ENCODE measurements around the gene RAB43.
A peak's percentile ranks its signal among the peaks of the same experiment; 100 is the strongest.
"Not testable (repeated sequence)": the region's sequence is repeated elsewhere in the genome, so short reads cannot be mapped to it uniquely, and the experiment has no call there.

RAB43 gene

DNA sequence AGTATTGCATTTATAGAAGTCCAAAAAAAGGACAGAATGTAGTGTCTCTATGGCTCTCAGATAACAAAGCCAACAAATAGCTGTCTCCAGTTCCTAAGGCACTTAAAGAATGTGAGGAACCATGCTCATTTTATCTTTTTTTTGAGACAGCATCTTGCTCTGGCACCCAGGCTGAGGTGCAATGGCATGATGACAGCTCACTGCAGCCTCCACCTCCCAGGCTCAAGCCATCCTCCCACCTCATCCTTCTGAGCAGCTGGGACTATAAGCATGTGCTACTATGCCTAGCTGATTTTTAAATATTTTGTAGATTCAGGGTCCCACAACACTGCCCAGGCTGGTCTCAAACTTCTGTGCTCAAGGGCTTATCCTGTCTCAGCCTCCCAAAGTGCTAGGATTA, 23.2 kb upstream of the RAB43 start:
- Histone ChIP-seq H3K4ac (ENCODE audit: low read length) (no peak overlapping the region), H3K79me1 (ENCODE audit: low read depth, low read length) (peaks cover 2% of the 10 kb centered on the region), H3K9me3 (replicated peaks in 1 of 2; ENCODE audit: control insufficient read depth in 2 of 2, insufficient read depth in 1 of 2, low read depth in 1 of 2, low read length in 2 of 2) (no peaks in the 10 kb centered on the region), H3K23ac (ENCODE audit: low read depth, low read length, poor library complexity) (no peak overlapping the region), H4K8ac (ENCODE audit: low read depth, low read length) (no peak overlapping the region), H2AFZ (ENCODE audit: low read length) (no peak overlapping the region), H3K4me3 (ENCODE audit: low read length in 2 of 2) (peak overlapping the region in 1 of 2 donors; percentile 22), H3K14ac (ENCODE audit: low read length) (no peak overlapping the region), H2AK5ac (ENCODE audit: low read depth, low read length) (no peak overlapping the region), H2BK12ac (ENCODE audit: low read length) (no peak overlapping the region), H3K36me3 (replicated peaks in 1 of 2; ENCODE audit: control insufficient read depth in 2 of 2, insufficient read depth in 2 of 2, low read length in 2 of 2) (peaks cover 13 to 69% of the 10 kb centered on the region in 2 donors), H4K91ac (ENCODE audit: low read depth, low read length, poor library complexity) (no peak overlapping the region), H3K18ac (ENCODE audit: low read length) (no peak overlapping the region), H3K4me1 (ENCODE audit: control insufficient read depth in 2 of 2, insufficient read depth in 1 of 2, low read depth in 1 of 2, low read length in 2 of 2) (no peaks in the 10 kb centered on the region), H3K4me2 (ENCODE audit: insufficient read depth, low read length, poor library complexity, severe bottlenecking) (no peak overlapping the region), H3K27ac (replicated peaks; ENCODE audit: low read length) (no peak overlapping the region), H3K27me3 (ENCODE audit: control insufficient read depth in 3 of 3, insufficient read depth in 3 of 3, low read depth in 1 of 3, low read length in 3 of 3) (no peaks in the 10 kb centered on the region), H3K9ac (ENCODE audit: low read depth, low read length, poor library complexity) (no peak overlapping the region), H2BK120ac (ENCODE audit: low read depth, low read length) (no peak overlapping the region), H2BK15ac (ENCODE audit: low read length) (no peak overlapping the region), H2BK5ac (ENCODE audit: low read length) (no peak overlapping the region)
- DNase-seq (ENCODE audit: low spot score): no peak

- H3K4me1 ChIP-seq (ENCODE audit: control insufficient read depth in 2 of 2, insufficient read depth in 1 of 2, low read depth in 1 of 2, low read length in 2 of 2); H2AFZ ChIP-seq (ENCODE audit: low read length); H3K27me3 ChIP-seq (ENCODE audit: control insufficient read depth in 3 of 3, insufficient read depth in 3 of 3, low read depth in 1 of 3, low read length in 3 of 3); H3K4ac ChIP-seq (ENCODE audit: low read length); H3K9me3 ChIP-seq (replicated peaks in 1 of 2; ENCODE audit: control insufficient read depth in 2 of 2, insufficient read depth in 1 of 2, low read depth in 1 of 2, low read length in 2 of 2); H4K8ac ChIP-seq (ENCODE audit: low read depth, low read length); H2BK15ac ChIP-seq (ENCODE audit: low read length); H2BK12ac ChIP-seq (ENCODE audit: low read length); H3K79me1 ChIP-seq (ENCODE audit: low read depth, low read length); H3K27ac ChIP-seq (replicated peaks; ENCODE audit: low read length); H3K9ac ChIP-seq (ENCODE audit: low read depth, low read length, poor library complexity); H2AK5ac ChIP-seq (ENCODE audit: low read depth, low read length); H3K4me2 ChIP-seq (ENCODE audit: insufficient read depth, low read length, poor library complexity, severe bottlenecking); DNase-seq (ENCODE audit: low spot score); H3K23ac ChIP-seq (ENCODE audit: low read depth, low read length, poor library complexity); H3K14ac ChIP-seq (ENCODE audit: low read length); H3K4me3 ChIP-seq (ENCODE audit: low read length in 2 of 2); H4K91ac ChIP-seq (ENCODE audit: low read depth, low read length, poor library complexity); H3K18ac ChIP-seq (ENCODE audit: low read length); H2BK120ac ChIP-seq (ENCODE audit: low read depth, low read length); H2BK5ac ChIP-seq (ENCODE audit: low read length): not testable (repeated sequence)
- no CpG with 5 or more reads among the region's 5 CpGs for WGBS, 2 donors (ENCODE audit: extremely low coverage in 2 of 2, insufficient read length in 2 of 2, insufficient replicate concordance in 1 of 2)
- peaks cover 12 to 71% of the 10 kb centered on the region in 2 donors for H3K36me3 ChIP-seq (replicated peaks in 1 of 2; ENCODE audit: control insufficient read depth in 2 of 2, insufficient read depth in 2 of 2, low read length in 2 of 2)
These were observed 19.4 kb upstream of the RAB43 start for GRCh38 chr3:129141011-129141410.

DNA sequence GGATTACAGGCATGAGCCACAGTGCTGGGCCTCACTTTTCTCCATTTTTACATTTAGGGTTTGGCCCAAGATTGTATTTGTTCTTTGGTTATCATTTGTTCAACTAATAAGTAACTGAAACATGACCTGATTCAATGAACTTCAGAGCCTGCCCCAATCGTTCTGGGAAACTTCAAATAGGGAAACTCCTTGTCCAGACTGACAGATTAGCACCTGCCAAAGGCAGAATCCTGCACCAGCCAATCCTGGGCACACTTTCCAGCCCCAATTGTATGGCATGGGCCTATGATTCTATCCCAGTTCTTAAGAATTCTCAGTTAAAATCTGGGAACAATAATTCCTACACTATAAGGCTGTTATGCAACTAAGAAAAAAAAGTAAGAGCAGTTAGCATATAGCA, 18.3 kb upstream of the RAB43 start:
- Histone ChIP-seq H3K9me3 (replicated peaks in 1 of 2; ENCODE audit: control insufficient read depth in 2 of 2, insufficient read depth in 1 of 2, low read depth in 1 of 2, low read length in 2 of 2) (no peaks in the 10 kb centered on the region), H2AK5ac (ENCODE audit: low read depth, low read length) (no peak overlapping the region), H2BK15ac (ENCODE audit: low read length) (no peak overlapping the region), H3K4ac (ENCODE audit: low read length) (no peak overlapping the region), H4K91ac (ENCODE audit: low read depth, low read length, poor library complexity) (no peak overlapping the region), H3K14ac (ENCODE audit: low read length) (no peak overlapping the region), H3K27ac (replicated peaks; ENCODE audit: low read length) (no peak overlapping the region), H3K23ac (ENCODE audit: low read depth, low read length, poor library complexity) (no peak overlapping the region), H2BK120ac (ENCODE audit: low read depth, low read length) (no peak overlapping the region), H3K4me2 (ENCODE audit: insufficient read depth, low read length, poor library complexity, severe bottlenecking) (no peak overlapping the region), H2BK5ac (ENCODE audit: low read length) (no peak overlapping the region), H2BK12ac (ENCODE audit: low read length) (no peak overlapping the region), H3K9ac (ENCODE audit: low read depth, low read length, poor library complexity) (no peak overlapping the region), H3K4me3 (ENCODE audit: low read length in 2 of 2) (no peak overlapping the region), H3K36me3 (replicated peaks in 1 of 2; ENCODE audit: control insufficient read depth in 2 of 2, insufficient read depth in 2 of 2, low read length in 2 of 2) (peaks cover 7 to 69% of the 10 kb centered on the region in 2 donors), H2AFZ (ENCODE audit: low read length) (no peak overlapping the region), H3K4me1 (ENCODE audit: control insufficient read depth in 2 of 2, insufficient read depth in 1 of 2, low read depth in 1 of 2, low read length in 2 of 2) (no peaks in the 10 kb centered on the region), H4K8ac (ENCODE audit: low read depth, low read length) (no peak overlapping the region), H3K27me3 (ENCODE audit: control insufficient read depth in 3 of 3, insufficient read depth in 3 of 3, low read depth in 1 of 3, low read length in 3 of 3) (no peaks in the 10 kb centered on the region), H3K18ac (ENCODE audit: low read length) (no peak overlapping the region), H3K79me1 (ENCODE audit: low read depth, low read length) (peaks cover 2% of the 10 kb centered on the region)
- DNase-seq (ENCODE audit: low spot score): no peak
- no CpG with 5 or more reads among the region's 1 CpG for WGBS, 2 donors (ENCODE audit: extremely low coverage in 2 of 2, insufficient read length in 2 of 2, insufficient replicate concordance in 1 of 2)

DNA sequence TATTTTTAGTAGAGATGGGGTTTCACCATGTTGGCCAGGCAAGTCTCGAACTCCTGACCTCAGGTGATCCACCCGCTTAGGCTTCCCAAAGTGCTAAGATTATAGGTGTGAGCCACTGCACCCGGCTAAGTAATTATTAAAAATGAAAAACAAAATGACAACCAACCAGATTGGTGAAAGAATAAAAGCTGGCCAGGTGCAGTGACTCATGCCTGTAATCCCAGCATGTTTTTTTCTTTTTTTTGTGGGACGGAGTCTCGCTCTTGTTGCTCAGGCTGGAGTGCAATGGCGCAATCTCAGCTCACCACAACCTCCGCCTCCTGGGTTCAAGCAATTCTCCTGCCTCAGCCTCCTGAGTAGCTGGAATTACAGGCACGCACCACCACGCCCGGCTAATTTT, 14.7 kb upstream of the RAB43 start:
- H3K4ac ChIP-seq (ENCODE audit: low read length); H3K14ac ChIP-seq (ENCODE audit: low read length); H3K4me3 ChIP-seq (ENCODE audit: low read length in 2 of 2); H4K8ac ChIP-seq (ENCODE audit: low read depth, low read length); H2BK15ac ChIP-seq (ENCODE audit: low read length); H3K23ac ChIP-seq (ENCODE audit: low read depth, low read length, poor library complexity); H3K4me2 ChIP-seq (ENCODE audit: insufficient read depth, low read length, poor library complexity, severe bottlenecking); H3K79me1 ChIP-seq (ENCODE audit: low read depth, low read length); H3K9ac ChIP-seq (ENCODE audit: low read depth, low read length, poor library complexity); H2BK120ac ChIP-seq (ENCODE audit: low read depth, low read length); H2AK5ac ChIP-seq (ENCODE audit: low read depth, low read length); H2BK12ac ChIP-seq (ENCODE audit: low read length); H3K18ac ChIP-seq (ENCODE audit: low read length); DNase-seq (ENCODE audit: low spot score); H2BK5ac ChIP-seq (ENCODE audit: low read length); H3K4me1 ChIP-seq (ENCODE audit: control insufficient read depth in 2 of 2, insufficient read depth in 1 of 2, low read depth in 1 of 2, low read length in 2 of 2); H3K27ac ChIP-seq (replicated peaks; ENCODE audit: low read length); H3K27me3 ChIP-seq (ENCODE audit: control insufficient read depth in 3 of 3, insufficient read depth in 3 of 3, low read depth in 1 of 3, low read length in 3 of 3); H3K9me3 ChIP-seq (replicated peaks in 1 of 2; ENCODE audit: control insufficient read depth in 2 of 2, insufficient read depth in 1 of 2, low read depth in 1 of 2, low read length in 2 of 2); H4K91ac ChIP-seq (ENCODE audit: low read depth, low read length, poor library complexity); H2AFZ ChIP-seq (ENCODE audit: low read length): not testable (repeated sequence)
- WGBS, 2 donors (ENCODE audit: extremely low coverage in 2 of 2, insufficient read length in 2 of 2, insufficient replicate concordance in 1 of 2): no CpG with 5 or more reads among the region's 10 CpGs
- H3K36me3 ChIP-seq (replicated peaks in 1 of 2; ENCODE audit: control insufficient read depth in 2 of 2, insufficient read depth in 2 of 2, low read length in 2 of 2): peaks cover 26 to 73% of the 10 kb centered on the region in 2 donors
